Keratinocyte (primary cell): ENCODE measurements around the gene MARCHF2.

Experiments used
- EZH2 ChIP-seq: IDR thresholded peaks from one replicate; pipeline ENCODE4 v1.6.1; 2012; ENCODE audit warnings: inconsistent platforms, mild to moderate bottlenecking, low read length, moderate library complexity
- TF ChIP-seq, protein P1 (sequence below), 3 experiments: IDR thresholded peaks in 1 of 3; conservative IDR thresholded peaks in 1 of 3; optimal IDR thresholded peaks in 1 of 3; 2 replicates in 2 of 3; 3 replicates in 1 of 3; pipeline versions ENCODE3 to v1.5.1; 2011; ENCODE audit warnings: low read length in 3 of 3, mild to moderate bottlenecking in 3 of 3, moderate library complexity in 2 of 3, control low read depth in 1 of 3, inconsistent platforms in 1 of 3; ENCODE audit not compliant: insufficient read depth in 2 of 3; ENCODE audit errors: extremely low read depth in 1 of 3

DNA sequence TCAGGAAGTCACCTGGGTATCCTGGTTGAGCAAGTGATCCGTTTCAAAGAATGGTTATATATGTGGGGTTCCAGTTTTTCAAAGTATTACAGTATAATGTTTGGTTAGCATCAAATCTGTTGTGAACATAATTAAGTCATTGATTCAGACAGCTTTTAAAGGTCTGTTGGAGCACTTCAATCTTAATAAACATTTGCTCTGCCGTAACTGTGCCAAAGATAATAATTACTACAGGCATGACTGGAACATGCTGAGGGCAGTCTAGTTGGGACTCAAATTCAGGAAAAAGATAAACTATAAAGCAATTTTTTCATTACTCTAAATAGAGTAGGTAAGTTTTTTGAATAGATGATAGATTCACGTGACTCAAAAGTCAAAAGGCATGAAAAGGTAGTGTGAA lies 55.0 kb downstream of the MARCHF2 start:
- TF ChIP-seq, protein P1, sequence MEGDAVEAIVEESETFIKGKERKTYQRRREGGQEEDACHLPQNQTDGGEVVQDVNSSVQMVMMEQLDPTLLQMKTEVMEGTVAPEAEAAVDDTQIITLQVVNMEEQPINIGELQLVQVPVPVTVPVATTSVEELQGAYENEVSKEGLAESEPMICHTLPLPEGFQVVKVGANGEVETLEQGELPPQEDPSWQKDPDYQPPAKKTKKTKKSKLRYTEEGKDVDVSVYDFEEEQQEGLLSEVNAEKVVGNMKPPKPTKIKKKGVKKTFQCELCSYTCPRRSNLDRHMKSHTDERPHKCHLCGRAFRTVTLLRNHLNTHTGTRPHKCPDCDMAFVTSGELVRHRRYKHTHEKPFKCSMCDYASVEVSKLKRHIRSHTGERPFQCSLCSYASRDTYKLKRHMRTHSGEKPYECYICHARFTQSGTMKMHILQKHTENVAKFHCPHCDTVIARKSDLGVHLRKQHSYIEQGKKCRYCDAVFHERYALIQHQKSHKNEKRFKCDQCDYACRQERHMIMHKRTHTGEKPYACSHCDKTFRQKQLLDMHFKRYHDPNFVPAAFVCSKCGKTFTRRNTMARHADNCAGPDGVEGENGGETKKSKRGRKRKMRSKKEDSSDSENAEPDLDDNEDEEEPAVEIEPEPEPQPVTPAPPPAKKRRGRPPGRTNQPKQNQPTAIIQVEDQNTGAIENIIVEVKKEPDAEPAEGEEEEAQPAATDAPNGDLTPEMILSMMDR (optimal IDR thresholded peaks at IDR 0.05 in 1 of 3, IDR thresholded peaks at IDR 0.05 in 1 of 3, conservative IDR thresholded peaks at IDR 0.05 in 1 of 3; ENCODE audit: extremely low read depth in 1 of 3, insufficient read depth in 2 of 3, low read length in 3 of 3), result no peak
- no peak for TF ChIP-seq EZH2
